Caco-2 (cell line): ENCODE data around the gene VPS26B. TPM values are rescaled to one million over a fixed set of nuclear protein-coding genes. Genes with fewer than 3 reads are reported as not detected.

ENCODE experiments used
- BruUV-seq: library from RNA; stranded (reverse); fragments of 400-500 nt; replicated peaks from 2 replicates; lab custom pipeline; 2021; lab: Mats Ljungman, UMichigan
- CTCF ChIA-PET: fragments of 300-600 bp; sonication (Branson Sonifier 250); formaldehyde crosslinking; loops from one replicate; lab custom pipeline; 2022; ENCODE audit warnings: antibody characterized with exemption; lab: Charles Lee
- POLR2A ChIA-PET: fragments of 300-600 bp; sonication (Branson Sonifier 250); formaldehyde crosslinking; loops from one replicate; lab custom pipeline; 2022; ENCODE audit warnings: antibody characterized with exemption; lab: Charles Lee
- DNase-seq, 2 experiments: peaks; one replicate each; pipeline versions ENCODE4 v3.0.0 to v3.0.0-alpha.2; 2020 to 2022
- H3K27me3 ChIP-seq: replicated peaks from 2 replicates; pipeline ENCODE4 v1.6.0; 2011; ENCODE audit warnings: low read length; ENCODE audit not compliant: control insufficient read depth, insufficient read depth
- H3K36me3 ChIP-seq: 2 replicates; pipeline ENCODE4 v1.5.1; 2011; ENCODE audit warnings: low read length; ENCODE audit not compliant: control insufficient read depth, insufficient read depth
- H3K4me1 ChIP-seq: fragments of 250-450 bp; sonication (Bioruptor Pico); 2 replicates; pipeline ENCODE4 v1.5.1; 2020; ENCODE audit warnings: mild to moderate bottlenecking
- H3K4me3 ChIP-seq: 2 replicates; pipeline ENCODE4 v1.5.1; 2011; ENCODE audit warnings: low read depth, mild to moderate bottlenecking, control low read depth, low read length
- H3K9me3 ChIP-seq: fragments of 250-450 bp; sonication (Bioruptor Pico); 2 replicates; pipeline ENCODE4 v1.5.1; 2020; ENCODE audit warnings: mild to moderate bottlenecking, moderate library complexity
- H3K27ac Mint-ChIP-seq: one replicate; pipeline ENCODE4 v1.8.0; 2022; ENCODE audit warnings: mixed read lengths; ENCODE audit not compliant: unreplicated experiment
- H3K27me3 Mint-ChIP-seq: one replicate; pipeline ENCODE4 v1.8.0; 2022; ENCODE audit warnings: mixed read lengths; ENCODE audit not compliant: insufficient read depth, unreplicated experiment
- H3K36me3 Mint-ChIP-seq: one replicate; pipeline ENCODE4 v1.8.0; 2022; ENCODE audit warnings: mild to moderate bottlenecking, mixed read lengths; ENCODE audit not compliant: insufficient read depth, unreplicated experiment
- H3K4me1 Mint-ChIP-seq: one replicate; pipeline ENCODE4 v1.8.0; 2022; ENCODE audit warnings: low read depth, mixed read lengths; ENCODE audit not compliant: unreplicated experiment
- H3K4me3 Mint-ChIP-seq: one replicate; pipeline ENCODE4 v1.8.0; 2022; ENCODE audit warnings: mild to moderate bottlenecking, moderate library complexity, mixed read lengths; ENCODE audit not compliant: unreplicated experiment
- H3K9me3 Mint-ChIP-seq: one replicate; pipeline ENCODE4 v1.8.0; 2022; ENCODE audit warnings: mixed read lengths; ENCODE audit not compliant: unreplicated experiment
- CTCF ChIP-seq, 2 experiments: fragments of 200-600 bp in 1 of 2; IDR thresholded peaks; 1 replicate in 1 of 2; 2 replicates in 1 of 2; pipeline versions ENCODE4 v1.5.1 to v1.8.0; 2011 to 2022; ENCODE audit warnings: antibody characterized with exemption in 1 of 2, control low read depth in 1 of 2, inconsistent platforms in 1 of 2, low read depth in 1 of 2, low read length in 1 of 2, mild to moderate bottlenecking in 1 of 2, moderate library complexity in 1 of 2; ENCODE audit not compliant: insufficient read depth in 1 of 2, severe bottlenecking in 1 of 2, unreplicated experiment in 1 of 2
- intact Hi-C: fragments of 100-400 bp; cut with micrococcal nuclease; formaldehyde crosslinking; loops from one replicate; pipeline ENCODE4 v1.10.0; 2022; ENCODE audit not compliant: unreplicated experiment
- total RNA-seq: library from RNA; stranded (reverse); gene quantifications from 2 replicates; pipeline ENCODE4 v1.2.3, GENCODE V29; 2022

The VPS26B gene
- total RNA-seq, 1 experiment from 2014 or later, result 78.1 TPM

- Mint-ChIP-seq H3K36me3 (peaks cover 28% of the 10 kb centered on the region), H3K27me3 (no peaks in the 10 kb centered on the region), H3K4me1 (peaks cover 11% of the 10 kb centered on the region), H3K27ac (peak overlapping the region; percentile 66), H3K4me3 (peak overlapping the region; percentile 84), H3K9me3 (no peaks in the 10 kb centered on the region)
- no peaks in the 10 kb centered on the region for H3K27me3 ChIP-seq
- POLR2A ChIA-PET, result interaction anchor here (0.6 to 1.7 kb wide), 3 partner anchors 31 to 519 kb away, joined by 3 to 9 read pairs (median 3); partner anchors contain the start of gene ACAD8
- intact Hi-C loops, result no loop called here
- TSS peak; percentile 42 for BruUV-seq
- DNase-seq, result no peak
- H3K9me3 ChIP-seq, result no peaks in the 10 kb centered on the region
- peak overlapping the region; percentile 76 for H3K4me3 ChIP-seq
- H3K36me3 ChIP-seq, result peaks cover 2% of the 10 kb centered on the region; the same call in 1 of the 2 replicates
- no peak for TF ChIP-seq CTCF (IDR thresholded peaks at IDR 0.05; ENCODE audit: insufficient read depth in 1 of 2, low read depth in 1 of 2, low read length in 1 of 2, severe bottlenecking in 1 of 2, unreplicated experiment in 1 of 2)
- peaks cover 19% of the 10 kb centered on the region for H3K4me1 ChIP-seq
- CTCF ChIA-PET, result interaction anchor here (1.7 to 2.8 kb wide), 3 partner anchors 21 to 39 kb away, joined by 8 to 14 read pairs (median 8); partner anchors contain the start of genes ACAD8 and THYN1
Observed at GRCh38 chr11:134223121-134223520, 1.4 kb upstream of the VPS26B start.

- no peaks in the 10 kb centered on the region for H3K27me3 Mint-ChIP-seq
- ChIA-PET POLR2A (interaction anchor here (0.6 to 1.3 kb wide), 6 partner anchors 20 to 746 kb away, joined by 3 to 5 read pairs (median 4); partner anchors contain the start of gene ACAD8), CTCF (interaction anchor here (0.5 to 2.8 kb wide), 7 partner anchors 13 to 175 kb away, joined by 3 to 14 read pairs (median 4); partner anchors contain the start of genes ACAD8, GLB1L3 and THYN1)
- peak overlapping the region; percentile 76 for H3K4me3 ChIP-seq
- intact Hi-C loops, result loop anchor here (1.0 to 2.0 kb wide), 2 partner anchors 20 to 28 kb away; partner anchors contain the start of genes ACAD8 and THYN1
- H3K27me3 ChIP-seq, result no peaks in the 10 kb centered on the region
- BruUV-seq, result no TSS peak
- no peak for TF ChIP-seq CTCF (IDR thresholded peaks at IDR 0.05; ENCODE audit: insufficient read depth in 1 of 2, low read depth in 1 of 2, low read length in 1 of 2, severe bottlenecking in 1 of 2, unreplicated experiment in 1 of 2)
- H3K4me3 Mint-ChIP-seq, result peak overlapping the region; percentile 84
- peaks cover 19% of the 10 kb centered on the region for H3K4me1 ChIP-seq
- H3K36me3 Mint-ChIP-seq, result peaks cover 15% of the 10 kb centered on the region
- peaks cover 18% of the 10 kb centered on the region for H3K4me1 Mint-ChIP-seq
- H3K9me3 Mint-ChIP-seq, result no peaks in the 10 kb centered on the region
- peak overlapping the region; percentile 66 for H3K27ac Mint-ChIP-seq
- H3K9me3 ChIP-seq, result no peaks in the 10 kb centered on the region
- H3K36me3 ChIP-seq, result no peaks in the 10 kb centered on the region
- peak in 1 of 2 experiments; percentile 50 for DNase-seq
Observed at GRCh38 chr11:134224710-134225664, 516 bp downstream of the VPS26B start.

GRCh38 chr11:134226806-134227325, 2.4 kb downstream of the VPS26B start:
- TF ChIP-seq CTCF (IDR thresholded peaks at IDR 0.05; ENCODE audit: insufficient read depth in 1 of 2, low read depth in 1 of 2, low read length in 1 of 2, severe bottlenecking in 1 of 2, unreplicated experiment in 1 of 2), result no peak
- Histone ChIP-seq H3K9me3 (no peaks in the 10 kb centered on the region), H3K4me1 (peaks cover 19% of the 10 kb centered on the region), H3K4me3 (no peak overlapping the region), H3K27me3 (no peaks in the 10 kb centered on the region), H3K36me3 (no peaks in the 10 kb centered on the region)
- no peak for DNase-seq
- peaks cover 26% of the 10 kb centered on the region for H3K4me1 Mint-ChIP-seq
- no peaks in the 10 kb centered on the region for H3K27me3 Mint-ChIP-seq
- no TSS peak for BruUV-seq
- H3K27ac Mint-ChIP-seq, result no peak overlapping the region
- no peak overlapping the region for H3K4me3 Mint-ChIP-seq
- no peaks in the 10 kb centered on the region for H3K9me3 Mint-ChIP-seq
- H3K36me3 Mint-ChIP-seq, result peaks cover 7% of the 10 kb centered on the region
- ChIA-PET POLR2A (no interaction called here), CTCF (no interaction called here)
- intact Hi-C loops, result no loop called here
